GM18498 (cell line): ENCODE data around the gene NLK.
"Not testable (repeated sequence)": the region's sequence is repeated elsewhere in the genome, so short reads cannot be mapped to it uniquely, and the experiment has no call there.

Source experiments
- ATAC-seq: cut with Tn5 transposase; IDR thresholded peaks from one replicate; pipeline ENCODE4 v1.9.1; 2021; ENCODE audit warnings: mild to moderate bottlenecking, moderate library complexity; ENCODE audit not compliant: unreplicated experiment

NLK gene

GRCh38 chr17:28145348-28145747 is 102.9 kb downstream of the NLK start:
- ATAC-seq: no peak

- no peak for ATAC-seq
Measured at GRCh38 chr17:28147017-28147416, 104.5 kb downstream of the NLK start.

- ATAC-seq: no peak
Measured at GRCh38 chr17:28151001-28151400, 108.5 kb downstream of the NLK start.

GRCh38 chr17:28154214-28154613 is 111.7 kb downstream of the NLK start:
- no peak for ATAC-seq

GRCh38 chr17:28155405-28155804 is 112.9 kb downstream of the NLK start:
- not testable (repeated sequence) for ATAC-seq

GRCh38 chr17:28159004-28159403 is 116.5 kb downstream of the NLK start:
- no peak for ATAC-seq

GRCh38 chr17:28159924-28160323 is 117.4 kb downstream of the NLK start:
- ATAC-seq: no peak

- ATAC-seq: no peak
Measured at GRCh38 chr17:28160610-28161009, 118.1 kb downstream of the NLK start.

GRCh38 chr17:28161311-28161710 is 118.8 kb downstream of the NLK start:
- no peak for ATAC-seq

GRCh38 chr17:28166478-28166877 is 124.0 kb downstream of the NLK start:
- no peak for ATAC-seq

GRCh38 chr17:28169621-28170349 is 127.3 kb downstream of the NLK start:
- no peak for ATAC-seq

- no peak for ATAC-seq
Measured at GRCh38 chr17:28170771-28171170, 128.3 kb downstream of the NLK start.

- ATAC-seq: no peak
Measured at GRCh38 chr17:28173031-28173561, 130.6 kb downstream of the NLK start.

- no peak for ATAC-seq
Measured at GRCh38 chr17:28173801-28174200, 131.3 kb downstream of the NLK start.

- no peak for ATAC-seq
Measured at GRCh38 chr17:28174352-28175046, 132.0 kb downstream of the NLK start.

GRCh38 chr17:28177351-28177750 is 134.9 kb downstream of the NLK start:
- no peak for ATAC-seq

- ATAC-seq: no peak
Measured at GRCh38 chr17:28178800-28179199, 136.3 kb downstream of the NLK start.

- ATAC-seq: no peak
Measured at GRCh38 chr17:28180449-28180848, 138.0 kb downstream of the NLK start.

- ATAC-seq: no peak
Measured at GRCh38 chr17:28181568-28181967, 139.1 kb downstream of the NLK start.

GRCh38 chr17:28182559-28182958 is 140.1 kb downstream of the NLK start:
- ATAC-seq: no peak

- ATAC-seq: no peak
Measured at GRCh38 chr17:28185658-28186057, 143.2 kb downstream of the NLK start.

GRCh38 chr17:28186472-28186871 is 144.0 kb downstream of the NLK start:
- not testable (repeated sequence) for ATAC-seq
